ENCODE results near the gene TWF2.

The TWF2 gene

DNA sequence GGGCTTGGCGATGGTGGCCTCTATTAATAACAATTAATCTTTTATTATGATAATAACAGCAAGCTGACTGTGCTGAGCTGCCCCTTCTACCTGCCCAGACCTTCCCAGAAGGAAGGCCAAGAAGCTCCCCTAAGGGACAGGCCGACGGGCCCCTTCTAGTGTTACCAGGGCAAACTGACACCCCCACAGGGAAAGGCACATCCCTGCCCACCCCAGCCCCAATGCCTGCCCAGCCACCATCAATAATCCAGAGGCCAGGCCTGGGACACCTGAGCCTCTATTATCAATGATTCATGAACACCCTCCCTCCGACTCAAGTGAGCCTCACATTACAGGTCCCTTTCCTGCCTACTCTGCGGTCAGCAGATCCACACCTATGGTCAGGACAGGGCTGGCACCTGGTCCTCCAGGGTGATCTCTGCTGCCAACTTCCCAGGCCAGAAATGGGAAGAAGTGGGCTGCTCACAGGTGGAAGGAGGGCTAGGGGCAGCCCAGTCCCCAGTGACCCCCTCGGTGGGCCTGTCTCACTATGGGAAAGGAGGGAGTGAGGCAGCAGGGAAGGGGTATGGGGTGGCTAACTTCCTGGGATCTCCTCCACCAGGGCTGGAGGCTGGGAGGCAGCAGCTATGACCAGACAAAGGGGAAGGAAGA, 1.8 kb downstream of the TWF2 start:
- no peak for DNase-seq

DNA sequence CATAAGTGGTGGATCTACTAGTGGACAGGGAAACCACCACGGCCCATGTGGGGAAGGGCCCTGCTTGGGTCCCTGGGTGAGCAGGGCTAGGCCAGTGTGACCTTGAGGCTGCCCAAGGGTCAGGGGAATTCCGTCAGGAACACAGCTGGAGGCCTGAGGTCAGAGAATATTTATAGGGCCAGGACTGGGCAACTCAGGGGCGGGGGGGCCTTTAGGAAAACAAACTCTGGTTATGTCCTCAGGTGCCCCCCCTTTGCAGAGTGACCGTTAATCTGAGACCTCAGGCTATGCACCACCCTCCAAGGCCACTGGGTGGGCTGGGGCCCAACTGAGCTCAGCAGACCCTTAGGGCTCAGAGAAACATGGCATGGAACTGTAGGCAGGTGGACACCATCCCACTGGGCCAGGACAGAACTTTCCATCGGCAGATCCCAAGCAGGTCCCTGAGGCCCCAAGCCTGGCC, 2.5 kb downstream of the TWF2 start:
- no peak for DNase-seq

GRCh38 chr3:52234516-52235447, 4.2 kb downstream of the TWF2 start:
- DNase-seq, result no peak

- DNase-seq, result no peak
These were observed 5.0 kb downstream of the TWF2 start for GRCh38 chr3:52233968-52234367.

- no peak for DNase-seq
These were observed 5.8 kb downstream of the TWF2 start for GRCh38 chr3:52233108-52233591.

- no peak for DNase-seq
These were observed 6.5 kb downstream of the TWF2 start for GRCh38 chr3:52232279-52233107.

DNA sequence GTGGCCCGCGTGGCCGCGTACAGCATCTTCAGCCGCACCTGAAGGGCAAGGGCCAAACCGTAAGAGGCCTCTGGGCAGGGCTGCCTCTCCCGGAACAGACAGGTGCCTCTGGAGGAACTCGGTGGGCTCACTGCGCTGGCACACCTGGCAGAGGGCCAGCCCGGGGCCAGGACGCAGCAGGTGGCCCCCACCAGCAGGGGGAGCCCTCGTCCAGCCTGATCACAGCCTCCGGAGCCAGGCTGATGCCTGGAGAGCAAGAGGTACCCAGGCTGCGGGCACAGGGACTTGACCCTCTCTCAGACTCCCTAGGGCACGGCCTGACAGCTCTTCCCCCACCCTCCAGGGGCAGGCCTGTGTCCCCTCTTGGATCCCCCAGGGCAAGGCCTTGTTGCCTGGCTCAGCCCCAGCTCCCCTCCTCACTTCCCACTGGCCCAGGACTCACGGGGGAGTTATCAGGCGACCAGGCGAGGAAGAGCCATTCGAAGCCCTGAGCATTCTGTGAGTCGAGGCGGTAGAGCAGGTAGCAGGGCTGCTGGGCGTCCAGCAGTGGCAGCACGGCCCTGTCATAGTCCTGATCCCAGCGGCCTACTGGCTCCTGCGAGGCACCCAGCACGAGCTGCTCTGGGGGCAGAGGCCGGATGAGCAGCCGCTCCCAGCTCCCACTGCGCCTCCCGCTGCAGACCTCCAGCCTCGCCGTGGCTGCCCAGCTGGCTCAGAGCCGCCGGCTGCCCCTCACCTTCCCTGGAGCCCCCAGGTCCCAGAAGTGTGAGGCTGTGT, 7.3 kb downstream of the TWF2 start:
- DNase-seq, result peak; percentile 91

- DNase-seq, result no peak
These were observed 8.0 kb downstream of the TWF2 start for GRCh38 chr3:52230889-52231499.

DNA sequence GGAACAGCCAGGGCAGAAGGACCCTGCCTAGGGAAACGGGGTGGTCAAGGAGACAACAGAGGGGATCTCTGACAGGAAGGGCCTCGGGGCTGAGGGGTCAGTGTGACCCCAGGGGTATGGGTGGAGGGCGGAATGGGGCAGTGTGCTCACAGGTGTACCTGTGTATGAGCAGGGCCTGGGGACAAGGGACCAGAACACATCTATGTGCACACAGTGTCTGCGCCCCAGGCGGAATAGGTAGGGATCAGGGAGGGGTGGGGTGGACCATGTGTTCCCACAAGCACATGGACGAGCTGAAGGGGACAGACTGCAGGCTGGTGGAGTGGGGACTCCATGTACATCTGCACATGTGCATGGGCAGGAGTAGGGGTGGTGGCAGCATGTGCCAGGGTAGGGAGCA, 8.5 kb downstream of the TWF2 start:
- no peak for DNase-seq

GRCh38 chr3:52229656-52230055, 9.3 kb downstream of the TWF2 start:
- no peak for DNase-seq

DNA sequence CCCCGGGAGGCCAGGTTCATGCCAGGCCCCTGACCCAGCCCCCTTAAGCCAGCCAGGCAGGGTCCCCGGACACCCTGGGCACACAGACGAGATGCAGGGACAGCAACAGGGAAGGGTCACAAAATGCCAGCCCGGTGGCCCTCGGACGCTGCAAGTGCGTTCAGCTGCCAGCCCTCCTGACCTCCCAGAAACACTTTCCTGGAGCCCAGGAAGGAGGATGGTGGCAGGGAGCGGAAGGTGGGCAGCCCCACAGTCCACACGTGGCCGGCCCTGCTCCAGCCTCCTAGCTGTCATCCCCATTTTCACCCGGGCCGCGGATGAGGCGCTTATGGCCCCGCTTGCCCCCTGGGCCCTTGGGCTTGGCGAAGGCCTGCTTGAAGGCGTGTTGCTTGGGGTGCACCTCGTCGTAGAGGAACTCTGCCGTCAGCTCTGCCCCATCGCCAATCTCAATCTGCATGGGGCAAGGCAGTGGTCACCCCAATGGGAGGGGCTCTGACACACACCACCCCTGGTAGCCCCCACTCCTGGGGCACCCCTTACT, 10.1 kb downstream of the TWF2 start:
- no peak for DNase-seq

- no peak for DNase-seq
These were observed 10.7 kb downstream of the TWF2 start for GRCh38 chr3:52228266-52228665.

- DNase-seq, result no peak
These were observed 11.2 kb downstream of the TWF2 start for GRCh38 chr3:52227766-52228165.

GRCh38 chr3:52227117-52227516, 11.8 kb downstream of the TWF2 start:
- DNase-seq, result no peak

- DNase-seq, result peak; percentile 30
These were observed 12.6 kb downstream of the TWF2 start for GRCh38 chr3:52226229-52226817.

- DNase-seq, result peak; percentile 81
These were observed 13.3 kb downstream of the TWF2 start, which contains the start of gene TLR9 for GRCh38 chr3:52225452-52226228. Gene TLR9, minus strand, starts transcription at chr3:52225645. Its CDS starts 116 bp downstream, at chr3:52225529.

DNA sequence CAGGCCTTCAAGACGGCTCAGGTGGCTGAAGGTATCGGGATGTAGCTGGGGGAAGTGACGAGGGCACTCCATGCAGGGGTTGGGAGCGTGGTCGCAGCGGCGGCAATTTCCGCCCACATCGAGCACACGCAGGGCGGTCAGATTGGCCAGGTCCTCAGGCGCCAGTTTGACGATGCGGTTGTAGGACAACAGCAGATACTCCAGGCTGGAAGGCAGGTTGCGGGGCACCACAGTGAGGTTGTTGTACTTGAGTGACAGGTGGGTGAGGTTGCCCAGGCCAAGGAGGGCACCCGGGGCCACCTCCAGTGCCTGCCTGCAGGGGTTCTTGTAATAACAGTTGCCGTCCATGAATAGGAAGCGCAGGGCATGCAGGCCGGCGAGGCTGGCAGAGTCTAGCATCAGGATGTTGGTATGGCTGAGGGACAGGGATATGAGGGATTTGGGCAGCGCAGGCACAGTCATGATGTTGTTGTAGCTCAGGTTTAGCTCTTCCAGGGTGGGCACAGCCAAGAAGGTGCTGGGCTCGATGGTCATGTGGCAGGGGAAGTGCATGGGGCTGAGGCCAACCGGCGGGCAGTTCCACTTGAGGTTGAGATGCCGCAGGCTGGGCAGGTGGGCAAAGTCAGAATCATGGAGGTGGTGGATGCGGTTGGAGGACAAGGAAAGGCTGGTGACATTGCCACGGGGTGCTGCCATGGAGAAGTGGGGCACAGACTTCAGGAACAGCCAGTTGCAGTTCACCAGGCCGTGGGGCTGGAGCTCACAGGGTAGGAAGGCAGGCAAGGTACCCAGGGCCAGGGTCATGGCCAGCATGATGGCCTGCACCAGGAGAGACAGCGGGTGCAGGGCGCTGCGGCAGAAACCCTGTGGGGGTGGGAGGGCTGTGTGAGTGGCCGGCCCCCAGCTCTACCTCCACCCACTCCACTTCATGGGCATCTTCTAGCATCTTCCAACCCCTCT, 15.2 kb downstream of the TWF2 start:
- DNase-seq, result no peak

GRCh38 chr3:52222319-52223221, 16.4 kb downstream of the TWF2 start:
- no peak for DNase-seq

All from hematopoietic multipotent progenitor cell treated with erythropoietin and hydrocortisone succinate and interleukin-3 and kit ligand, for 4 days (in vitro differentiated cells).